CD14-positive monocyte (primary cell): ENCODE data around the gene ATP11A. TPM values are rescaled to one million over a fixed set of nuclear protein-coding genes. Genes with fewer than 3 reads are reported as not detected.
A peak's percentile ranks its signal among the peaks of the same experiment; 100 is the strongest.

ENCODE experiments used
- DNase-seq, 3 donors: peaks; one replicate each; pipeline ENCODE4 v3.0.0-alpha.2; 2011 to 2022
- H2AFZ ChIP-seq: 2 replicates; pipeline ENCODE4 v1.6.0; 2012; ENCODE audit warnings: mild to moderate bottlenecking, low read depth, low read length, inconsistent platforms; ENCODE audit not compliant: insufficient read depth, poor library complexity, severe bottlenecking
- H3K27ac ChIP-seq, 2 donors: 1 replicate in 1 of 2; 2 replicates in 1 of 2; pipeline ENCODE4 v1.5.1; 2012 to 2013; ENCODE audit warnings: low read length in 2 of 2, control low read depth in 1 of 2, inconsistent platforms in 1 of 2, low read depth in 1 of 2, mild to moderate bottlenecking in 1 of 2
- H3K27me3 ChIP-seq, 2 donors: one replicate each; pipeline versions ENCODE4 v1.6.0 to v1.6.1; 2011 to 2013; ENCODE audit warnings: low read length in 2 of 2; ENCODE audit not compliant: control insufficient read depth in 2 of 2, insufficient read depth in 2 of 2
- H3K36me3 ChIP-seq, 2 donors: replicated peaks in 1 of 2; 1 replicate in 1 of 2; 2 replicates in 1 of 2; pipeline versions ENCODE4 v1.5.1 to v1.6.1; 2012 to 2013; ENCODE audit warnings: low read length in 2 of 2, control low read depth in 1 of 2, inconsistent platforms in 1 of 2, mild to moderate bottlenecking in 1 of 2; ENCODE audit not compliant: insufficient read depth in 2 of 2, control insufficient read depth in 1 of 2
- H3K4me1 ChIP-seq, 2 donors: 1 replicate in 1 of 2; 2 replicates in 1 of 2; pipeline versions ENCODE4 v1.5.1 to v1.6.1; 2012 to 2013; ENCODE audit warnings: low read length in 2 of 2, control low read depth in 1 of 2, inconsistent platforms in 1 of 2, mild to moderate bottlenecking in 1 of 2, moderate library complexity in 1 of 2; ENCODE audit not compliant: insufficient read depth in 2 of 2, control insufficient read depth in 1 of 2
- H3K4me2 ChIP-seq: replicated peaks from 2 replicates; pipeline ENCODE3; 2012; ENCODE audit warnings: low read length, moderate library complexity, mild to moderate bottlenecking; ENCODE audit not compliant: poor library complexity, severe bottlenecking; ENCODE audit errors: extremely low read depth
- H3K4me3 ChIP-seq, 3 experiments: fragments of 200-600 bp in 1 of 3; sonication (generic) in 1 of 3; replicated peaks in 1 of 3; 1 replicate in 2 of 3; 2 replicates in 1 of 3; pipeline ENCODE4 v1.5.1; 2011 to 2013; ENCODE audit warnings: low read length in 3 of 3, mild to moderate bottlenecking in 3 of 3, control low read depth in 2 of 3, low read depth in 2 of 3, inconsistent platforms in 1 of 3, moderate library complexity in 1 of 3
- H3K79me2 ChIP-seq: 2 replicates; pipeline ENCODE4 v1.6.0; 2012; ENCODE audit warnings: mild to moderate bottlenecking, control low read depth, inconsistent platforms, low read length, moderate library complexity; ENCODE audit not compliant: insufficient read depth
- H3K9ac ChIP-seq: 2 replicates; pipeline ENCODE4 v1.6.0; 2017; ENCODE audit warnings: low read length, mild to moderate bottlenecking; ENCODE audit not compliant: insufficient read depth, poor library complexity, severe bottlenecking
- H3K9me3 ChIP-seq, 2 donors: replicated peaks in 1 of 2; 1 replicate in 1 of 2; 2 replicates in 1 of 2; pipeline versions ENCODE4 v1.5.1 to v1.6.1; 2012 to 2013; ENCODE audit warnings: low read length in 2 of 2, control low read depth in 1 of 2; ENCODE audit not compliant: control insufficient read depth in 1 of 2, insufficient read depth in 1 of 2
- H4K20me1 ChIP-seq: 2 replicates; pipeline ENCODE4 v1.6.0; 2012; ENCODE audit warnings: mild to moderate bottlenecking, low read length, control low read depth, moderate library complexity; ENCODE audit not compliant: insufficient read depth
- H3K27ac Mint-ChIP-seq, 7 donors: one replicate each; pipeline ENCODE4 v1.8.0; 2020; ENCODE audit warnings: mild to moderate bottlenecking in 7 of 7, mixed read lengths in 7 of 7, moderate library complexity in 6 of 7, inconsistent platforms in 2 of 7
- H3K27me3 Mint-ChIP-seq, 3 donors: one replicate each; pipeline ENCODE4 v1.8.0; 2021 to 2022; ENCODE audit warnings: low read depth in 3 of 3, mild to moderate bottlenecking in 3 of 3, mixed read lengths in 3 of 3, moderate library complexity in 3 of 3, inconsistent platforms in 1 of 3
- H3K36me3 Mint-ChIP-seq, 2 donors: one replicate each; pipeline ENCODE4 v1.8.0; 2020; ENCODE audit warnings: mixed read lengths in 2 of 2, inconsistent platforms in 1 of 2, mild to moderate bottlenecking in 1 of 2
- H3K4me1 Mint-ChIP-seq: one replicate; pipeline ENCODE4 v1.8.0; 2020; ENCODE audit warnings: mild to moderate bottlenecking, mixed read lengths
- H3K4me3 Mint-ChIP-seq, 2 donors: one replicate each; pipeline ENCODE4 v1.8.0; 2020; ENCODE audit warnings: mild to moderate bottlenecking in 2 of 2, mixed read lengths in 2 of 2, moderate library complexity in 1 of 2
- H3K9me3 Mint-ChIP-seq, 7 donors: one replicate each; pipeline ENCODE4 v1.8.0; 2020 to 2022; ENCODE audit warnings: mixed read lengths in 7 of 7, mild to moderate bottlenecking in 6 of 7, moderate library complexity in 6 of 7, inconsistent platforms in 2 of 7
- WGBS: methylation state at CpG from one replicate; pipeline ENCODE4 v1.1.5; 2013; ENCODE audit warnings: missing lambda C conversion rate; ENCODE audit not compliant: insufficient coverage; 5-methylcytosine and 5-hydroxymethylcytosine counted together
- intact Hi-C, 2 donors: fragments of 100-400 bp; cut with micrococcal nuclease; formaldehyde crosslinking; loops; one replicate each; pipeline versions ENCODE4 v1.15.0 to v1.15.1; 2023
- polyA plus RNA-seq, 3 donors: library from polyadenylated mRNA; depleted of rRNA in 1 of 3; unstranded in 2 of 3; stranded (reverse) in 1 of 3; fragments of 300-500 nt in 2 of 3; fragments of >200 nt in 1 of 3; fragmentation: Illumina TruSeq in 2 of 3; gene quantifications; 1 replicate in 2 of 3; 2 replicates in 1 of 3; pipeline ENCODE4 v1.2.3, GENCODE V29; 2012 to 2021
- TF ChIP-seq, protein P1 (sequence below): fragments of 200-600 bp; IDR thresholded peaks from one replicate; pipeline ENCODE4 v1.8.0; 2022; ENCODE audit warnings: antibody characterized with exemption, mild to moderate bottlenecking

The ATP11A gene
- polyA plus RNA-seq, 3 donors, result 7.2 to 45.4 (median 7.6) TPM

DNA sequence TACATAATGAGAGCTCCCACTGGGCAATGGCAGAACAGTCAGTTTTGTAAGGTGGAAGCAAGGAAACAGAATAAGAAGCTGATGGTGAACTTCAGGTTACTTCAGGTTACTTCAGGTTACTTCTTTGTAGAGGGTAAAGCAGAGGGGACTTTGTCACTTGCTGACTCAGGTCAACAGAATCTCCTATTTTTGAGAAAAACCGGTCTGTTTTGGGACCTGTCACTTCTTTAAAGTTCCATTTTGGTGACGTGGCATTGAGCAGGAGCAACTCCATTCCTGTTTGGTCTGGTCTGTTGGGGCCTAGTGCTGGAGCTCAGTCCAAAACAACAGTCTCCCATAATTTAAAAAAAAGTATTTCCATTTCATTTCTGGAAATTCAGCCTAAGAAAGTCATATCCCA, 29.7 kb downstream of the ATP11A start:
- 89% methylated on average over 1 of the region's 2 CpGs for whole genome bisulfite sequencing
- Histone ChIP-seq H3K36me3 (peaks cover 12 to 26% of the 10 kb centered on the region in 2 donors), H3K4me1 (peaks cover 3 to 5% of the 10 kb centered on the region in 2 donors), H2AFZ (no peak overlapping the region), H3K27me3 (no peaks in the 10 kb centered on the region), H3K9me3 (no peaks in the 10 kb centered on the region), H4K20me1 (peaks cover 99% of the 10 kb centered on the region), H3K9ac (no peak overlapping the region), H3K79me2 (peaks cover 95% of the 10 kb centered on the region), H3K4me2 (no peak overlapping the region), H3K4me3 (no peak overlapping the region), H3K27ac (no peak overlapping the region)
- no peak for DNase-seq
- Mint-ChIP-seq H3K36me3 (peaks cover 16 to 53% of the 10 kb centered on the region in 2 donors), H3K4me1 (peaks cover 20% of the 10 kb centered on the region), H3K27ac (peak overlapping the region in 1 of 7 donors; percentile 30), H3K4me3 (no peak overlapping the region), H3K27me3 (peaks cover 0 to 2% (median 0%) of the 10 kb centered on the region in 3 donors), H3K9me3 (peaks cover 0 to 2% (median 0%) of the 10 kb centered on the region in 7 donors)
- TF ChIP-seq, protein P1, sequence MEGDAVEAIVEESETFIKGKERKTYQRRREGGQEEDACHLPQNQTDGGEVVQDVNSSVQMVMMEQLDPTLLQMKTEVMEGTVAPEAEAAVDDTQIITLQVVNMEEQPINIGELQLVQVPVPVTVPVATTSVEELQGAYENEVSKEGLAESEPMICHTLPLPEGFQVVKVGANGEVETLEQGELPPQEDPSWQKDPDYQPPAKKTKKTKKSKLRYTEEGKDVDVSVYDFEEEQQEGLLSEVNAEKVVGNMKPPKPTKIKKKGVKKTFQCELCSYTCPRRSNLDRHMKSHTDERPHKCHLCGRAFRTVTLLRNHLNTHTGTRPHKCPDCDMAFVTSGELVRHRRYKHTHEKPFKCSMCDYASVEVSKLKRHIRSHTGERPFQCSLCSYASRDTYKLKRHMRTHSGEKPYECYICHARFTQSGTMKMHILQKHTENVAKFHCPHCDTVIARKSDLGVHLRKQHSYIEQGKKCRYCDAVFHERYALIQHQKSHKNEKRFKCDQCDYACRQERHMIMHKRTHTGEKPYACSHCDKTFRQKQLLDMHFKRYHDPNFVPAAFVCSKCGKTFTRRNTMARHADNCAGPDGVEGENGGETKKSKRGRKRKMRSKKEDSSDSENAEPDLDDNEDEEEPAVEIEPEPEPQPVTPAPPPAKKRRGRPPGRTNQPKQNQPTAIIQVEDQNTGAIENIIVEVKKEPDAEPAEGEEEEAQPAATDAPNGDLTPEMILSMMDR, result no peak
- intact Hi-C loops, result no loop called here

DNA sequence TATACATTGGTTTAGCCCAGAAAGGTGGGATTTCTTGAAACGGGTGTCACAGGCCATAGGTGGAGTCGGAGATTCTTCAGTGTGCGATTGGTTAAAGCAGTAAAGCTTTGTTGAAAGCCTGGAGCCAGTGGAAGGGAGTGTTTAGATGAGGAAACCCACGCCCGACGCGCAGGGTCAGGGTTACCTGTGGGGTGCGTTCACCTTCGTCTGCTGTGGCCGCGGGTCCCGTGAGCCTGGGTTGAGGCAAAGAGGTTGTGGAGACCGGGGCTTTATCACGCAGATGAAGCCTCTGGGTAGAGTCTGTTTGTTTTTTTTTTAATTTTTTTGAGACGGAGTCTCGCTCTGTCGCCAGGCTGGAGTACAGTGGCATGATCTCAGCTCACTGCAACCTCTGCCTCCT, 30.4 kb downstream of the ATP11A start:
- DNase-seq, result no peak
- Mint-ChIP-seq H3K9me3 (peaks cover 0 to 2% (median 0%) of the 10 kb centered on the region in 7 donors), H3K4me1 (peaks cover 26% of the 10 kb centered on the region), H3K4me3 (no peak overlapping the region), H3K27me3 (peaks cover 0 to 2% (median 0%) of the 10 kb centered on the region in 3 donors), H3K27ac (no peak overlapping the region), H3K36me3 (peaks cover 18 to 53% of the 10 kb centered on the region in 2 donors)
- Histone ChIP-seq H3K4me2 (no peak overlapping the region), H3K27me3 (no peaks in the 10 kb centered on the region), H4K20me1 (peaks cover 99% of the 10 kb centered on the region), H3K9ac (no peak overlapping the region), H3K4me3 (no peak overlapping the region), H3K27ac (no peak overlapping the region), H3K36me3 (peaks cover 12 to 26% of the 10 kb centered on the region in 2 donors), H3K4me1 (peaks cover 10 to 12% of the 10 kb centered on the region in 2 donors), H3K9me3 (no peaks in the 10 kb centered on the region), H2AFZ (no peak overlapping the region), H3K79me2 (peaks cover 95% of the 10 kb centered on the region)
- TF ChIP-seq, protein P1, result no peak
- WGBS, result 93% methylated on average over 14 of the region's 17 CpGs
- intact Hi-C loops, result no loop called here
